Osteoblast (primary cell): ENCODE data around the gene DHX38. TPM values are rescaled to one million over a fixed set of nuclear protein-coding genes. Genes with fewer than 3 reads are reported as not detected.

Source experiments
- DNase-seq: peaks from one replicate; pipeline ENCODE4 v3.0.0; 2011; ENCODE audit warnings: low spot score, mixed read lengths; ENCODE audit not compliant: insufficient read length; ENCODE audit errors: missing footprints
- H2AFZ ChIP-seq: 2 replicates; pipeline ENCODE4 v1.6.0; 2011; ENCODE audit warnings: mild to moderate bottlenecking, low read length
- H3K27ac ChIP-seq: 2 replicates; pipeline ENCODE4 v1.5.1; 2011; ENCODE audit warnings: mild to moderate bottlenecking, low read depth, low read length, moderate library complexity
- H3K27me3 ChIP-seq: 2 replicates; pipeline ENCODE4 v1.6.0; 2012; ENCODE audit warnings: mild to moderate bottlenecking, control low read depth, inconsistent platforms, low read length, moderate library complexity; ENCODE audit not compliant: insufficient read depth
- H3K36me3 ChIP-seq: 2 replicates; pipeline ENCODE4 v1.5.1; 2011; ENCODE audit warnings: mild to moderate bottlenecking, low read length, control low read depth, moderate library complexity; ENCODE audit not compliant: insufficient read depth
- H3K4me1 ChIP-seq: 2 replicates; pipeline ENCODE4 v1.5.1; 2011; ENCODE audit warnings: mild to moderate bottlenecking, low read length, control low read depth, moderate library complexity; ENCODE audit not compliant: insufficient read depth
- H3K4me2 ChIP-seq: 2 replicates; pipeline ENCODE4 v1.6.0; 2011; ENCODE audit warnings: mild to moderate bottlenecking, low read length; ENCODE audit not compliant: insufficient read depth
- H3K4me3 ChIP-seq: fragments of 200-600 bp; sonication (generic); 3 replicates; pipeline ENCODE4 v1.5.1; 2012; ENCODE audit warnings: mild to moderate bottlenecking, low read length, inconsistent platforms; ENCODE audit not compliant: insufficient read depth
- H3K79me2 ChIP-seq: 2 replicates; pipeline ENCODE4 v1.6.0; 2012; ENCODE audit warnings: mild to moderate bottlenecking, low read length, control low read depth, inconsistent platforms; ENCODE audit not compliant: insufficient read depth
- H3K9me3 ChIP-seq: 2 replicates; pipeline ENCODE4 v1.5.1; 2011; ENCODE audit warnings: low read depth, low read length, control low read depth
- H4K20me1 ChIP-seq: 2 replicates; pipeline ENCODE4 v1.6.0; 2012; ENCODE audit warnings: mild to moderate bottlenecking, low read length, control low read depth; ENCODE audit not compliant: insufficient read depth
- CTCF ChIP-seq: IDR thresholded peaks from 2 replicates; pipeline ENCODE4 v1.5.1; 2011; ENCODE audit warnings: mild to moderate bottlenecking, low read depth, low read length, moderate library complexity; ENCODE audit errors: extremely low read depth
- total RNA-seq: library from RNA; depleted of rRNA; stranded (reverse); fragments of >200 nt; gene quantifications from 2 replicates; pipeline ENCODE4 v1.2.3, GENCODE V29; 2012

The DHX38 gene
- 51.4 and 52.7 TPM in 2 replicates for total RNA-seq

DNA sequence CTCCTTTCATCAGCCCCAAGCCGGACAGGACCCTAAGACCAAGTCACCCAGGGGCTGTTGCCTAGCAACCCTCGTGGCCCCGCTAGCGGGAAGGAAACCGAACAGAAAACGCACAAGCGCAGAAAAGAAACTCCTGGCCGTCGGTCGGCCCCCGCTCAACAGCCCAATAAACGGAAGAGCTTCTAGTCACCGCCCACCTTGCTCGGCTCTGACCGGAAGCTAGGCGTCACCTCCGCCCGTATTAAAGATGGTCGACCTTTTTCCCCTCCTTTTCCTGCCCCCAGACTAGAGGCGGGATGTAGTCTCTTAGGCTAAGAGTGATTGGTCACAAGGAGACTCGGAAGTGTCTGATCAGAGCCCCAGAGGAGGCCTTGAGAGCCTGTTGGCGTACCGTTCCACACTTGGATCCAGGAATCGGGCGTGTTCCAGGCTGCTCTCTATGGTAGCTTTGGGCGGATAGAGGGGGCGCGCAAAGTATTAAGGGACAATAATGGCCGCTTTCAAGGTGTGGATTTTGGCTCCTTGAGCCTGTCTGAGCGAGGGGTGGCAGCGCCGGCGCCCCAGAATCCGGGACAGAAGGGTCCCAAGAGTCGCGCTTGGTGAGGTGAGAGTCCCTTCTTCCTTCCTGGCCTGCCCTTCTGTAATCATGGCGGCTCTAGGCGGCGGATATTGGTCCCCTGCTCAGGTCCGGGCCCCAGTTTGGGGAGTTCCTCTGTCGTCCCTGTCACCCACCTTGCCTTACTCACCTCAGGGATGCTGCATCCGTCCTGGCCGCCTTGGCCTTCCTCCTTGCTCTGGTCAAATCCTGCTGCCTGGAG is at the start of gene DHX38, which contains the start of gene TXNL4B:
DHX38 (plus strand) TSS at position 400 of the 818 bp plus-strand sequence. CDS start 2,311 bp downstream, outside the sequence.
TXNL4B (minus strand) TSS at position 173 of the 818 bp plus-strand sequence. CDS start 2,871 bp downstream, outside the sequence.
- peaks cover 80% of the 10 kb centered on the region for H3K79me2 ChIP-seq
- TF ChIP-seq CTCF: no peak
- peaks cover 16% of the 10 kb centered on the region for H3K4me1 ChIP-seq
- peak; percentile 98 for DNase-seq
- H3K4me2 ChIP-seq: peak within 1 kb of the TSS; percentile 85
- H3K27ac ChIP-seq: peak within 1 kb of the TSS; percentile 72
- peak within 1 kb of the TSS; percentile 88 for H3K4me3 ChIP-seq
- H3K9me3 ChIP-seq: no peaks in the 10 kb centered on the region
- peak within 1 kb of the TSS; percentile 93 for H2AFZ ChIP-seq
- peaks cover 17% of the 10 kb centered on the region for H4K20me1 ChIP-seq
- H3K36me3 ChIP-seq: peaks cover 39% of the 10 kb centered on the region
- H3K27me3 ChIP-seq: no peaks in the 10 kb centered on the region

- Histone ChIP-seq H3K79me2 (no peaks in the 10 kb centered on the region), H3K36me3 (no peaks in the 10 kb centered on the region), H3K27me3 (no peaks in the 10 kb centered on the region), H4K20me1 (no peaks in the 10 kb centered on the region), H3K4me3 (no peak overlapping the region), H3K9me3 (no peaks in the 10 kb centered on the region), H3K4me2 (no peak overlapping the region), H3K4me1 (no peaks in the 10 kb centered on the region), H3K27ac (no peak overlapping the region), H2AFZ (no peak overlapping the region)
- no peak for TF ChIP-seq CTCF
- DNase-seq: no peak
Observed at GRCh38 chr16:72044296-72044695, 49.4 kb upstream of the DHX38 start.

DNA sequence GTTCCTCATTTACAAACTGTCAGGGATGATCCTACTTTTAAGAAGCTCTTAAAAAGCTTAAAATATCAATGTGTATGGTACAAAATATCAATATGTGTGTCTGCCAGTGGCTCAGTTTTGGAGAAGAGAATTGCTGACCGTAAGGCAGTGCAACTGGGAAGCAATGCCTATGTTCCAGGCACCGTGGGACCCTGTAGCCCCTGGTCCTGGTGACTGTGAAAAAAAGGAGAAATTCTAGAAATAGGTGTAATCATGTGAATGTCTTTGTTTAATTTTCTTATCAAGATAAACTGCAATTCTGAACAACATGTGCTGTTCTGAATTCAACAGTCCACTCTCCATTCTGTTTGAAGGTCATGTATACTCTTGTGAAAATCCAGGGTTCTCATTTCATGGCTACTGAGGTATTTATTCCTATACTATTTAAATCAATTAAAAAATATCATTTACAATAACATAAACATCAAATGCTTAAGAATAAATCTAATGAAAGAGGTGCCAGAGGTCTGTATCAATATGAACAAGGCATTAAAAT is 48.8 kb upstream of the DHX38 start:
- no peak for TF ChIP-seq CTCF
- H3K4me3 ChIP-seq: no peak overlapping the region

GRCh38 chr16:72049110-72049509 is 44.5 kb upstream of the DHX38 start:
- Histone ChIP-seq H3K9me3 (no peaks in the 10 kb centered on the region), H3K4me2 (no peak overlapping the region), H3K27ac (no peak overlapping the region), H4K20me1 (no peaks in the 10 kb centered on the region), H3K36me3 (no peaks in the 10 kb centered on the region), H2AFZ (no peak overlapping the region), H3K27me3 (no peaks in the 10 kb centered on the region), H3K79me2 (no peaks in the 10 kb centered on the region), H3K4me1 (peaks cover 8% of the 10 kb centered on the region), H3K4me3 (no peak overlapping the region)
- no peak for TF ChIP-seq CTCF
- no peak for DNase-seq

More for the DNA sequence above, 48.8 kb upstream of the DHX38 start:
- Histone ChIP-seq H3K27me3 (no peaks in the 10 kb centered on the region), H3K4me2 (no peak overlapping the region), H3K79me2 (no peaks in the 10 kb centered on the region), H3K4me1 (no peaks in the 10 kb centered on the region), H4K20me1 (no peaks in the 10 kb centered on the region), H3K9me3 (no peaks in the 10 kb centered on the region), H3K27ac (no peak overlapping the region), H3K36me3 (no peaks in the 10 kb centered on the region), H2AFZ (no peak overlapping the region)
- DNase-seq: no peak
